Stimulated activated CD8-positive, alpha-beta memory T cell treated with anti-CD3 and anti-CD28 coated beads, Interleukin-12 subunit alpha, Interleukin-12 subunit beta, amount 100 ng/mL, for 24 hours (primary cell): ENCODE data around the gene MCC.
A peak's percentile ranks its signal among the peaks of the same experiment; 100 is the strongest.
"Not testable (repeated sequence)": the region's sequence is repeated elsewhere in the genome, so short reads cannot be mapped to it uniquely, and the experiment has no call there.

Experiments used
- DNase-seq: peaks from one replicate; pipeline ENCODE4 v3.0.0-alpha.2; 2020; ENCODE audit errors: extremely low read depth

Gene MCC

GRCh38 chr5:113425909-113426308, 62.3 kb downstream of the MCC start:
- no peak for DNase-seq

- DNase-seq, result no peak
These were observed 66.6 kb downstream of the MCC start for GRCh38 chr5:113421693-113422092.

- no peak for DNase-seq
These were observed 82.7 kb downstream of the MCC start for GRCh38 chr5:113405530-113405929.

- DNase-seq, result no peak
These were observed 84.0 kb downstream of the MCC start for GRCh38 chr5:113404269-113404668.

GRCh38 chr5:113397986-113398385, 90.3 kb downstream of the MCC start:
- not testable (repeated sequence) for DNase-seq

GRCh38 chr5:113397046-113397445, 91.2 kb downstream of the MCC start:
- no peak for DNase-seq

GRCh38 chr5:113394658-113395057, 93.6 kb downstream of the MCC start:
- no peak for DNase-seq

- DNase-seq, result no peak
These were observed 98.0 kb downstream of the MCC start for GRCh38 chr5:113390224-113390623.

GRCh38 chr5:113389116-113389515, 99.1 kb downstream of the MCC start:
- no peak for DNase-seq

- DNase-seq, result no peak
These were observed 100.4 kb downstream of the MCC start for GRCh38 chr5:113387844-113388243.

GRCh38 chr5:113384782-113385285, 103.4 kb downstream of the MCC start:
- DNase-seq, result no peak

- no peak for DNase-seq
These were observed 105.5 kb downstream of the MCC start for GRCh38 chr5:113382731-113383130.

GRCh38 chr5:113381791-113382190, 106.5 kb downstream of the MCC start:
- DNase-seq, result no peak

- DNase-seq, result no peak
These were observed 107.4 kb downstream of the MCC start for GRCh38 chr5:113380807-113381326.

- no peak for DNase-seq
These were observed 108.1 kb downstream of the MCC start for GRCh38 chr5:113379936-113380806.

- DNase-seq, result peak; percentile 5
These were observed 109.2 kb downstream of the MCC start for GRCh38 chr5:113378959-113379541.

- DNase-seq, result no peak
These were observed 109.7 kb downstream of the MCC start for GRCh38 chr5:113378514-113378913.

- no peak for DNase-seq
These were observed 110.2 kb downstream of the MCC start for GRCh38 chr5:113378081-113378480.

GRCh38 chr5:113376640-113377039, 111.6 kb downstream of the MCC start:
- no peak for DNase-seq

GRCh38 chr5:113375480-113376060, 112.7 kb downstream of the MCC start:
- DNase-seq, result no peak

- DNase-seq, result no peak
These were observed 114.8 kb downstream of the MCC start for GRCh38 chr5:113373426-113373825.

- DNase-seq, result no peak
These were observed 116.5 kb downstream of the MCC start for GRCh38 chr5:113371721-113372196.
